Small intestine (tissue), 7 donors: ENCODE measurements around the gene THEMIS. TPM values are rescaled to one million over a fixed set of nuclear protein-coding genes. Genes with fewer than 3 reads are reported as not detected.
A peak's percentile ranks its signal among the peaks of the same experiment; 100 is the strongest.

Experiments used
- DNase-seq, 2 donors: peaks; one replicate each; pipeline versions ENCODE4 v3.0.0 to v3.0.0-alpha.2; 2013
- FAIRE-seq: peaks from 2 replicates; lab custom pipeline; 2012; peaks lifted over from hg19 to GRCh38; lab: Jason Lieb, UNC
- H3K27ac ChIP-seq, 3 donors: one replicate each; pipeline ENCODE4 v1.5.1; 2013; ENCODE audit warnings: low read length in 2 of 3, mild to moderate bottlenecking in 2 of 3, control low read depth in 1 of 3, inconsistent platforms in 1 of 3, low read depth in 1 of 3, moderate library complexity in 1 of 3
- H3K27me3 ChIP-seq, 3 donors: one replicate each; pipeline ENCODE4 v1.6.1; 2013; ENCODE audit warnings: low read length in 3 of 3, inconsistent platforms in 1 of 3; ENCODE audit not compliant: control insufficient read depth in 3 of 3, insufficient read depth in 3 of 3
- H3K36me3 ChIP-seq, 3 donors: one replicate each; pipeline ENCODE4 v1.6.1; 2013; ENCODE audit warnings: low read length in 3 of 3, inconsistent platforms in 1 of 3, low read depth in 1 of 3, mild to moderate bottlenecking in 1 of 3, moderate library complexity in 1 of 3; ENCODE audit not compliant: control insufficient read depth in 3 of 3, insufficient read depth in 2 of 3
- H3K4me1 ChIP-seq, 3 donors: one replicate each; pipeline ENCODE4 v1.6.1; 2013; ENCODE audit warnings: low read length in 2 of 3, inconsistent platforms in 1 of 3, low read depth in 1 of 3, mild to moderate bottlenecking in 1 of 3, moderate library complexity in 1 of 3; ENCODE audit not compliant: control insufficient read depth in 3 of 3, insufficient read depth in 2 of 3
- H3K4me3 ChIP-seq, 3 donors: one replicate each; pipeline ENCODE4 v1.5.1; 2013; ENCODE audit warnings: low read length in 3 of 3, control low read depth in 1 of 3, inconsistent platforms in 1 of 3, low read depth in 1 of 3, mild to moderate bottlenecking in 1 of 3, moderate library complexity in 1 of 3
- H3K9me3 ChIP-seq, 2 donors: one replicate each; pipeline ENCODE4 v1.6.1; 2013; ENCODE audit warnings: low read depth in 1 of 2, low read length in 1 of 2; ENCODE audit not compliant: control insufficient read depth in 2 of 2, insufficient read depth in 1 of 2
- WGBS, 3 donors: extraction: QIAGEN DNeasy Blood & Tissue Kit; methylation state at CpG; one replicate each; pipeline ENCODE4 v1.1.7; 2013; 5-methylcytosine and 5-hydroxymethylcytosine counted together
- polyA plus RNA-seq, 4 donors: library from polyadenylated mRNA; stranded (reverse) in 3 of 4; unstranded in 1 of 4; fragments of 200-250 nt in 3 of 4; fragments of 120-200 nt in 1 of 4; gene quantifications; one replicate each; pipeline versions ENCODE4 v1.2.1 to v1.2.3, GENCODE V29; 2013
- donor health status: healthy with polysubstance abuse.
- donor health status: control.
- donor health status: control.
- donor health status: Bipolar disorder and iron deficiency.
- donor health status: healthy.

Gene THEMIS
- polyA plus RNA-seq, 4 donors: 0.25 to 1.4 (median 0.64) TPM

GRCh38 chr6:127880429-127880828 is 20.4 kb downstream of the THEMIS start:
- FAIRE-seq: no peak
- no peak overlapping the region for H3K4me3 ChIP-seq
- H3K9me3 ChIP-seq: no peaks in the 10 kb centered on the region
- no peaks in the 10 kb centered on the region for H3K36me3 ChIP-seq
- no peaks in the 10 kb centered on the region for H3K27me3 ChIP-seq
- DNase-seq: peak in 1 of 2 donors; percentile 37
- H3K27ac ChIP-seq: no peak overlapping the region
- H3K4me1 ChIP-seq: no peaks in the 10 kb centered on the region

- FAIRE-seq (no peak), DNase-seq (peak in 1 of 2 donors; percentile 4)
- Histone ChIP-seq H3K36me3 (no peaks in the 10 kb centered on the region), H3K4me1 (no peaks in the 10 kb centered on the region), H3K9me3 (no peaks in the 10 kb centered on the region), H3K4me3 (no peak overlapping the region), H3K27me3 (no peaks in the 10 kb centered on the region), H3K27ac (no peak overlapping the region)
- 30 to 38% (median 33%) methylated on average over 12 of the region's 12 CpGs for WGBS, 3 donors
Observed at GRCh38 chr6:127879685-127880084, 21.2 kb downstream of the THEMIS start.

GRCh38 chr6:127878115-127878514 is 22.7 kb downstream of the THEMIS start:
- Histone ChIP-seq H3K36me3 (no peaks in the 10 kb centered on the region), H3K9me3 (no peaks in the 10 kb centered on the region), H3K27me3 (no peaks in the 10 kb centered on the region), H3K4me3 (no peak overlapping the region), H3K27ac (no peak overlapping the region), H3K4me1 (no peaks in the 10 kb centered on the region)
- DNase-seq: no peak
- FAIRE-seq: no peak
- WGBS, 3 donors: 53 to 84% (median 76%) methylated on average over 2 of the region's 2 CpGs

- WGBS, 3 donors: 47 to 70% (median 50%) methylated on average over 3 of the region's 3 CpGs
- no peaks in the 10 kb centered on the region for H3K27me3 ChIP-seq
- peaks cover 0 to 2% of the 10 kb centered on the region in 2 donors for H3K9me3 ChIP-seq
- H3K36me3 ChIP-seq: no peaks in the 10 kb centered on the region
- no peak for FAIRE-seq
- DNase-seq: no peak
- H3K4me3 ChIP-seq: no peak overlapping the region
- H3K4me1 ChIP-seq: no peaks in the 10 kb centered on the region
- H3K27ac ChIP-seq: no peak overlapping the region
Observed at GRCh38 chr6:127877231-127877630, 23.6 kb downstream of the THEMIS start.

- H3K4me1 ChIP-seq: peaks cover 0 to 4% (median 0%) of the 10 kb centered on the region in 3 donors
- H3K9me3 ChIP-seq: peaks cover 0 to 2% of the 10 kb centered on the region in 2 donors
- no peaks in the 10 kb centered on the region for H3K27me3 ChIP-seq
- DNase-seq (no peak), FAIRE-seq (no peak)
- no peak overlapping the region for H3K4me3 ChIP-seq
- H3K27ac ChIP-seq: no peak overlapping the region
- WGBS, 3 donors: 89 to 92% (median 91%) methylated on average over 4 of the region's 4 CpGs
- H3K36me3 ChIP-seq: no peaks in the 10 kb centered on the region
Observed at GRCh38 chr6:127869772-127870404, 31.0 kb downstream of the THEMIS start.

- Histone ChIP-seq H3K4me1 (peaks cover 0 to 5% (median 0%) of the 10 kb centered on the region in 3 donors), H3K27ac (no peak overlapping the region), H3K9me3 (peaks cover 0 to 2% of the 10 kb centered on the region in 2 donors), H3K27me3 (no peaks in the 10 kb centered on the region), H3K36me3 (no peaks in the 10 kb centered on the region), H3K4me3 (no peak overlapping the region)
- DNase-seq (no peak), FAIRE-seq (no peak)
- WGBS, 3 donors: 90 to 93% (median 91%) methylated on average over 5 of the region's 5 CpGs
Observed at GRCh38 chr6:127869183-127869582, 31.7 kb downstream of the THEMIS start.

- Histone ChIP-seq H3K36me3 (no peaks in the 10 kb centered on the region), H3K4me1 (peaks cover 0 to 5% (median 0%) of the 10 kb centered on the region in 3 donors), H3K27me3 (no peaks in the 10 kb centered on the region), H3K4me3 (no peak overlapping the region), H3K9me3 (peaks cover 0 to 2% of the 10 kb centered on the region in 2 donors), H3K27ac (no peak overlapping the region)
- no peak for FAIRE-seq
- WGBS, 3 donors: 88 to 97% (median 92%) methylated on average over 1 of the region's 1 CpG
- DNase-seq: no peak
Observed at GRCh38 chr6:127868338-127868737, 32.5 kb downstream of the THEMIS start.

- H3K9me3 ChIP-seq: no peaks in the 10 kb centered on the region
- H3K36me3 ChIP-seq: no peaks in the 10 kb centered on the region
- DNase-seq (no peak), FAIRE-seq (no peak)
- H3K4me1 ChIP-seq: peaks cover 0 to 5% (median 0%) of the 10 kb centered on the region in 3 donors
- no peak overlapping the region for H3K4me3 ChIP-seq
- H3K27ac ChIP-seq: no peak overlapping the region
- H3K27me3 ChIP-seq: no peaks in the 10 kb centered on the region
Observed at GRCh38 chr6:127866766-127867165, 34.1 kb downstream of the THEMIS start.

- Histone ChIP-seq H3K27me3 (no peaks in the 10 kb centered on the region), H3K36me3 (no peaks in the 10 kb centered on the region), H3K9me3 (no peaks in the 10 kb centered on the region), H3K4me3 (no peak overlapping the region), H3K27ac (no peak overlapping the region), H3K4me1 (peaks cover 0 to 5% (median 0%) of the 10 kb centered on the region in 3 donors)
- FAIRE-seq (no peak), DNase-seq (no peak)
Observed at GRCh38 chr6:127865108-127865507, 35.8 kb downstream of the THEMIS start.
